GM12874 (cell line): ENCODE results near the gene GALNT6.

ENCODE experiments used
- TF ChIP-seq, protein P1 (sequence below): IDR thresholded peaks from 2 replicates; pipeline ENCODE4 v1.5.1; 2011; ENCODE audit warnings: low read depth, mild to moderate bottlenecking, control low read depth, low read length, moderate library complexity; ENCODE audit not compliant: insufficient read depth

Gene GALNT6

DNA sequence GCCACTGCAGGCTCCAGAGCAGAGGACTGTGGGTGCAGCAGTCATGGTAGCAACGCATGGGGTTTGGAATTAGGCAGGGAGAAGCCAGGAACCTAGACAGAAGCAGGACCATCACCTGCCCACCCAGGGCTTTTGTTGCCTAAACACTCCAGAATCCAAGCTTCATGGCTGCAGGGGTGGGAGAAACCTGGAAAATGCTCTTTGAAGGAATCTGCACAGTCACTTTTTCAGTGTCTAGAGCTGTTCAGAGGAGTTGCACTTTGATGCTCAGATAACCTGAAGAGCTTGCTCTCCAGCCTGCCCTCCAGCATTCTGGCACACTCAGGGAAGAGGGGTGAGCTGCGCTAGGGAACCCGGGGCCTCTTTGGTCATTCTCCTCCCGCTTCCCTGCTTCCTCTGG, 43.1 kb downstream of the GALNT6 start:
- TF ChIP-seq, protein P1, sequence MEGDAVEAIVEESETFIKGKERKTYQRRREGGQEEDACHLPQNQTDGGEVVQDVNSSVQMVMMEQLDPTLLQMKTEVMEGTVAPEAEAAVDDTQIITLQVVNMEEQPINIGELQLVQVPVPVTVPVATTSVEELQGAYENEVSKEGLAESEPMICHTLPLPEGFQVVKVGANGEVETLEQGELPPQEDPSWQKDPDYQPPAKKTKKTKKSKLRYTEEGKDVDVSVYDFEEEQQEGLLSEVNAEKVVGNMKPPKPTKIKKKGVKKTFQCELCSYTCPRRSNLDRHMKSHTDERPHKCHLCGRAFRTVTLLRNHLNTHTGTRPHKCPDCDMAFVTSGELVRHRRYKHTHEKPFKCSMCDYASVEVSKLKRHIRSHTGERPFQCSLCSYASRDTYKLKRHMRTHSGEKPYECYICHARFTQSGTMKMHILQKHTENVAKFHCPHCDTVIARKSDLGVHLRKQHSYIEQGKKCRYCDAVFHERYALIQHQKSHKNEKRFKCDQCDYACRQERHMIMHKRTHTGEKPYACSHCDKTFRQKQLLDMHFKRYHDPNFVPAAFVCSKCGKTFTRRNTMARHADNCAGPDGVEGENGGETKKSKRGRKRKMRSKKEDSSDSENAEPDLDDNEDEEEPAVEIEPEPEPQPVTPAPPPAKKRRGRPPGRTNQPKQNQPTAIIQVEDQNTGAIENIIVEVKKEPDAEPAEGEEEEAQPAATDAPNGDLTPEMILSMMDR, result no peak

DNA sequence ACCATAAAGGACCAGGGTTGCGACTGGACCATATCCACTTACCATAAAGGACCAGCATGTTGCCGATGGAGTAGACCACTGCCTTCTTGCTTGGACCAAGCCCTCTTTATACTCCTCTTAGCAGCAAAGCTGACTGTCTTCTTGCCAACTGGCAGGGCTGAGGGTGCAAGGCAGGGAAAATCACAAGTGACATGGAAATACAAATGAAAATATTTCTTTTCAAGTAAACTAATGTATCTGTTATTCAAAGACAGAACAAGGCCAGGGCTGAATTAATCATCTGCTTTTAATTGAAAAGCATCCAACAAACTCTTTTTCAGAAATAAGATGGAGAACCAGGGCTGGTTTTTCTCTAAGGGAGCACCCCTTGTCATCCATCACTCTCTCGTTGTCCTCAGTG, 44.6 kb downstream of the GALNT6 start, which contains the start of gene CELA1:
Gene CELA1, minus strand, starts transcription at position 99 of the 400 bp plus-strand sequence. Its CDS starts 41 bp downstream, at position 58.
- TF ChIP-seq, protein P1, result no peak

DNA sequence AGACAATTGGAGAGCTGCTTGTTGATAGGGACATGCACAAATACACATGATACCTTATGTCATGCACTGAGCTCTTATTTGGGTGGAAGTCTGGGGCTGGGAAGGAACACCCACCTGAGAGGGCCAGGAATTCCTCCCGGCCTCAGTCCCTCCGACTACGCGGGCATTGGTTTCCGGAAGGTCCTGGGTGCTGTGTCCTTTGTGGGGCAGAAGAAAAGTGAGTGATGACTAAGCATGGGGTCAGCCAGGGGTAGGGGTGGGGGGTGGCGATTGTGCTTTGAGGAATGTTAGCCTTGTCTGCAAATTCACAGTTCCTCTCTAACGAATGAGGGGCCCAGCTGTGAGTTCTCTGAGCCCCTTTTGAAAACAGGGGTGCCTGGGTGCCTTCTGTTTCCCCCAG, 45.5 kb downstream of the GALNT6 start:
- TF ChIP-seq, protein P1, result no peak

DNA sequence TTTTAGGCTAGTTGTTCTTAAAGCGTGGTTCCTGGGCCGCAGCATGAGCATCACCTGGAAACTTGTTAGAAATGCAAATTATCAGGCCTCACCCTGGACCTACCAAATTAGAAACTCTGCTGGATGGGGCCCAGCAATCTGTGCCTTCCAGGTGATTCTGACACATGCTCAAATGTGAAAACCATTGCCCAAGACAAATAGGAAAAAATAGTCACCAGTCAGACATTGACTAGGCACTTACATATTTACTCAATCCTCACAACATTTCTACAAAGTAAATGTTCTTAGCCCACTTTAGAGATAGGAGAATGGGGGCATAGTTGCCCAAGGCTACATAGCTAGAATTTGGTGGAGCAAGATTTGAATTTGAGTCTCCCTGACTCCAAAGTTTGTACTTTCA, 48.0 kb downstream of the GALNT6 start:
- TF ChIP-seq, protein P1, result no peak

DNA sequence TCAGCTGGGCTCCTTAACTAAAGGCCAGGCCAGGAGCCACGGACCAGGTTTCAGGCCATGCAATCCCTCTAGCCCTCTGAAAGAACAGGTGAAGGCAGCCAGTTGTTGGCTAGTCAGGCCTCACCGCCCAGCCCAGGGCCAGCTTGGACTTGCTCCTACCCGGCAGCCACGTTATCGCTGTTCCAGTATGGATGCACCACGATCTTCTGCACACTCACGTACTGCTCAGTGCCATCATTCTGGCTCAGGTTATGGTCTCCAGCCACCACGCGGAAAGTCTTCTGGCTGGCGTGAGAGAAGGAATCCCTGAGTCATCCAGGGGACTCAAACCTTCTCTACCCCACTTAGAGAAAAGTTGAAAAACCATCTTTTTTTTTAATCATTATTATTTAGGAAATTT, 48.8 kb downstream of the GALNT6 start:
- TF ChIP-seq, protein P1, result no peak

DNA sequence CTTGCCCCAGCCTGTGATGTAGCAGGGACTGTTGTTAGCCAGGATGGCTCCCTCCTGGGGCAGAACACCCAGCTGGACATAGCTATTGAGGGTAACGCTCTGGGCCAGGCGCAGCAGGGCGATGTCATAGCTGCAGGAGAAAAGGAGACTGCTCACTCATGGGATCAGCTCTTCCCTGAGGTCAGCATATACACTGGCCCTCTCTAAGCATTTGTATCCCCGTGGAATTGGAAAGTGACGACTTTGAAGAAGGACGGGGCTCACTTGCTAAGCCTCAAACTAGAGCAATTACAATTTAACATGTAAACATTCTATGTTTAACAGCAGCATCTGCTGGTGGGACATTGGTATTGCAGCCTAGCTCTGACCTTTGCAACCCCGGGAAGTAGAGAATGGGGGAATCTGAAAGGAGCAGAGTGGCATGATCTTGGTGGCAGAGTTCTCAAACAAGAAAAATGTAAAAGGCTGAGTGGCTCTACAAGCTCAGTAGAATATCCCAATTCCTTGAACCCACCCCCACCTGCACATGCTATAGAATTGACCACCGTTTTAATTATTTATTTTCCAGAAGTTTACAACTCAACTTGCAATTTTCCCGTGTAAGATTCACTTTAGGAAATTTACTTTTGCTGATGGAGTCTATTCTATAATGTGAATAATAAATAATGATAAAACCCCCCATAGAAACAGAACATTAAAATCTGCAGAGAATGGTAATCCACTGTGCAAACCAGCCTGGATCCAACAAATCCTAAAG, 49.8 kb downstream of the GALNT6 start:
- TF ChIP-seq, protein P1, result peak; percentile 98

DNA sequence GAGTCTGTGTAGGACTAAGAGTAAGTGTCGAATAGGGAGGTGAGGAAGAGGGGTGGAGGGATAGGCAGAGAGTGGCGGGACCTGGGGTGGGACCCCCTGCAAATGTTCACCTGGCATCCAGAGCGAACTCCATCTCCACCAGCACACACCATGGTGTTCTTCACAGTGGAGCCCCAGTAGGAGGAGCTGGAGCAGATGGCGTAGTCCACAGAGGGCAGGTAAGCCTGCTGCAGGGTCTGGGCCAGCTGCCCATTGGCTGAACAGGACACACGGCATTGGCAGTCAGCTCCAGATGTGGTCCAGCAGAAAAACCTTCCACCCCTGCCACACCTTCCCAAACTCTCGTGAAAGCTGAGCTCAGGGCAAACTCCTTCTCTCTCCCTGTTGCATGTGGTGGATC, 51.5 kb downstream of the GALNT6 start:
- TF ChIP-seq, protein P1, result no peak
